HepG2 (cell line): ENCODE results near the gene TEDC1.

ENCODE experiments used
- CTCF ChIP-seq: sonication (generic); formaldehyde crosslinking; IDR thresholded peaks from 2 replicates; pipeline ENCODE4 v1.5.0; 2020; ENCODE audit warnings: mild to moderate bottlenecking, missing genetic modification reagents, moderate library complexity
- ELF1 ChIP-seq: sonication (generic); formaldehyde crosslinking; IDR thresholded peaks from 2 replicates; pipeline ENCODE4 v1.4.0; 2020; ENCODE audit warnings: missing genetic modification reagents
- HOMEZ ChIP-seq: IDR thresholded peaks from 2 replicates; pipeline ENCODE4 v1.6.1; 2016; ENCODE audit warnings: low read depth
- KDM4B ChIP-seq: sonication (generic); formaldehyde crosslinking; IDR thresholded peaks from 2 replicates; pipeline ENCODE4 v1.4.0; 2020; ENCODE audit warnings: missing genetic modification reagents
- RAD21 ChIP-seq: fragments of 450-650 bp; formaldehyde crosslinking; IDR thresholded peaks from 2 replicates; pipeline ENCODE4 v1.5.0; 2020; ENCODE audit warnings: mild to moderate bottlenecking
- ZFP36 ChIP-seq: fragments of 150-350 bp; IDR thresholded peaks from 2 replicates; pipeline ENCODE4 v1.6.1; 2018; ENCODE audit warnings: borderline replicate concordance, low read length, low read depth; ENCODE audit not compliant: partially characterized antibody
- ZNF124 ChIP-seq: sonication (generic); formaldehyde crosslinking; IDR thresholded peaks from 2 replicates; pipeline ENCODE4 v1.4.0; 2020; ENCODE audit warnings: missing genetic modification reagents
- ZNF234 ChIP-seq: sonication (generic); formaldehyde crosslinking; conservative IDR thresholded peaks from 2 replicates; pipeline ENCODE4 v1.5.1; 2020; ENCODE audit warnings: mild to moderate bottlenecking, missing genetic modification reagents

- TF ChIP-seq ZNF124 (no peak), CTCF (CRISPR knock-in tag) (no peak), KDM4B (CRISPR knock-in tag) (no peak), ZFP36 (no peak), HOMEZ (no peak), ZNF234 (CRISPR knock-in tag) (no peak), RAD21 (CRISPR knock-in tag) (no peak), ELF1 (no peak)
Observed at GRCh38 chr14:105442834-105443233, 48.2 kb upstream of the TEDC1 start.
